HepG2 (cell line): ENCODE data around the gene USP14. TPM values are rescaled to one million over a fixed set of nuclear protein-coding genes. Genes with fewer than 3 reads are reported as not detected.

Source experiments
- ATF3 ChIP-seq: sonication (generic); formaldehyde crosslinking; IDR thresholded peaks from 2 replicates; pipeline ENCODE4 v1.4.0; 2020; ENCODE audit warnings: missing genetic modification reagents
- CEBPB ChIP-seq: IDR thresholded peaks from 2 replicates; pipeline ENCODE4 v1.6.1; 2011; ENCODE audit warnings: low read depth, low read length, improper control_type of control experiment, borderline replicate concordance
- GFI1 ChIP-seq: sonication (generic); formaldehyde crosslinking; IDR thresholded peaks from 2 replicates; pipeline ENCODE4 v1.5.0; 2020; ENCODE audit warnings: missing genetic modification reagents, mild to moderate bottlenecking, borderline replicate concordance
- HMGXB4 ChIP-seq, 2 experiments: sonication (generic) in 1 of 2; formaldehyde crosslinking in 1 of 2; IDR thresholded peaks; 2 replicates each; pipeline versions ENCODE4 v1.4.0 to v1.6.1; 2018 to 2020; ENCODE audit warnings: missing genetic modification reagents in 2 of 2, borderline replicate concordance in 1 of 2, low read depth in 1 of 2, mild to moderate bottlenecking in 1 of 2, missing biosample characterization in 1 of 2
- JUNB ChIP-seq: sonication (generic); formaldehyde crosslinking; IDR thresholded peaks from 2 replicates; pipeline ENCODE4 v1.8.0; 2022; ENCODE audit warnings: missing genetic modification reagents, mild to moderate bottlenecking, borderline replicate concordance
- KMT2B ChIP-seq: IDR thresholded peaks from 2 replicates; pipeline ENCODE4 v1.6.1; 2016; ENCODE audit warnings: missing genetic modification reagents, missing compliant biosample characterization
- NR2F2 ChIP-seq: IDR thresholded peaks from 2 replicates; pipeline ENCODE4 v1.6.1; 2012; ENCODE audit warnings: low read depth, inconsistent platforms, borderline replicate concordance
- REL ChIP-seq: sonication (generic); formaldehyde crosslinking; conservative IDR thresholded peaks from 2 replicates; pipeline ENCODE4 v1.8.0; 2022; ENCODE audit warnings: mild to moderate bottlenecking, missing genetic modification reagents, moderate library complexity
- ZBTB2 ChIP-seq: sonication (generic); formaldehyde crosslinking; IDR thresholded peaks from 2 replicates; pipeline ENCODE4 v1.8.0; 2022; ENCODE audit warnings: low read depth, missing genetic modification reagents
- ZFP1 ChIP-seq: IDR thresholded peaks from 2 replicates; pipeline ENCODE4 v1.6.1; 2016
- ZNF589 ChIP-seq: sonication (generic); formaldehyde crosslinking; conservative IDR thresholded peaks from 2 replicates; pipeline ENCODE4 v1.8.0; 2022; ENCODE audit warnings: mild to moderate bottlenecking, moderate library complexity, missing genetic modification reagents
- ZNF652 ChIP-seq: IDR thresholded peaks from 2 replicates; pipeline ENCODE4 v1.6.1; 2016; ENCODE audit warnings: low read depth, borderline replicate concordance
- polyA plus RNA-seq, 8 experiments: library from polyadenylated mRNA; depleted of rRNA in 3 of 8; stranded (reverse) in 7 of 8; unstranded in 1 of 8; fragments of >200 nt; fragmentation: Illumina TruSeq in 4 of 8; extraction: Trizol in 4 of 8; gene quantifications; 2 replicates each; pipeline versions ENCODE4 v1.2.1 to v1.2.3, GENCODE V29; 2011 to 2016; ENCODE audit warnings: low read depth in 4 of 8, missing spikeins in 1 of 8, mixed read lengths in 1 of 8; ENCODE audit not compliant: insufficient read depth in 1 of 8
- total RNA-seq, 5 experiments: library from RNA; depleted of rRNA; stranded (reverse); fragments of >200 nt; fragmentation: Illumina TruSeq; extraction: Trizol; gene quantifications; 2 replicates each; pipeline ENCODE4 v1.2.3, GENCODE V29; 2016; ENCODE audit warnings: low read depth in 1 of 5
- TF ChIP-seq, protein P1 (sequence below): sonication (generic); formaldehyde crosslinking; IDR thresholded peaks from 2 replicates; pipeline ENCODE4 v1.5.0; 2020; ENCODE audit warnings: mild to moderate bottlenecking, missing genetic modification reagents
- TF ChIP-seq, protein P2 (sequence below): IDR thresholded peaks from 2 replicates; pipeline ENCODE4 v1.6.1; 2016
- TF ChIP-seq, protein P3 (sequence below): sonication (generic); formaldehyde crosslinking; IDR thresholded peaks from 2 replicates; pipeline ENCODE4 v1.5.0; 2020; ENCODE audit warnings: mild to moderate bottlenecking, missing genetic modification reagents, moderate library complexity
- TF ChIP-seq, protein P4 (sequence below): sonication (generic); formaldehyde crosslinking; IDR thresholded peaks from 2 replicates; pipeline ENCODE4 v1.5.0; 2020; ENCODE audit warnings: mild to moderate bottlenecking, missing genetic modification reagents, borderline replicate concordance

Gene USP14
- total and polyA plus RNA-seq, 2 of the 13 experiments (the other 11 are each of a cell fraction or from before 2014, with no cell fraction given) = 14.7 to 16.6 TPM

DNA sequence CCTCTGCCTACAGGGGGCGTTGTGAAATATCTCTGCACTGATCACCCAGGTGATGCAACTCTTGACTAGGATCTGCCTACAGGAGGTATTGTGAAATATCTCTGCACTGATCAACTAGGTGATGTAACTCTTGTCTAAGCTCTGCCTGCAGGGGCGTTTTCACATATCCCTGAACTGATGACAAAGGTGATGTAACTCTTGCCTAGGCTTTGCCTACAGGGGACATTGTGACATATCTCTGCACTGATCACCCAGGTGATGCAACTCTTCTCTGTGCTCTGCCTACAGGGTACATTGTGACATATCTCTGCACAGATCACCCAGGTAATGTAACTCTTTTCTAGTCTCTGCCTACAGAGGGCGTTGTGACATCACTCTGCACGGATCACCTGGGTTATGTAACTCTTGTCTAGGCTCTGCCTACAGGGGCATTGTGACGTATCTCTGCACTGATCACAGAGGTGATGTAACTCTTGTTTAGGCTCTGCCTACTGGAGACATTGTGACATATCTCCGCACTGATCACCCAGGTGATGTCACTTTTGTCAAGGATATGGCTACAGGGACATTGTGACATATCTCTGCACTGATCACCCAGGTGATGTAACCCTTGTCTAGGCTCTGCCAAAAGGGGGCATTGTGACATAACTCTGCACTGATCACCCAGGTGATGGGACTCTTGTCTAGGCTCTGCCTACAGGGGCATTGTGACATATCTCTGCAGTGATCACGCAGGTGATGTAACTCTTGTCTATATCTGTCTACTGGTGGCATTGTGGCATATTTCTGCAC lies 49.0 kb upstream of the USP14 start (continued):
- TF ChIP-seq, protein P1, sequence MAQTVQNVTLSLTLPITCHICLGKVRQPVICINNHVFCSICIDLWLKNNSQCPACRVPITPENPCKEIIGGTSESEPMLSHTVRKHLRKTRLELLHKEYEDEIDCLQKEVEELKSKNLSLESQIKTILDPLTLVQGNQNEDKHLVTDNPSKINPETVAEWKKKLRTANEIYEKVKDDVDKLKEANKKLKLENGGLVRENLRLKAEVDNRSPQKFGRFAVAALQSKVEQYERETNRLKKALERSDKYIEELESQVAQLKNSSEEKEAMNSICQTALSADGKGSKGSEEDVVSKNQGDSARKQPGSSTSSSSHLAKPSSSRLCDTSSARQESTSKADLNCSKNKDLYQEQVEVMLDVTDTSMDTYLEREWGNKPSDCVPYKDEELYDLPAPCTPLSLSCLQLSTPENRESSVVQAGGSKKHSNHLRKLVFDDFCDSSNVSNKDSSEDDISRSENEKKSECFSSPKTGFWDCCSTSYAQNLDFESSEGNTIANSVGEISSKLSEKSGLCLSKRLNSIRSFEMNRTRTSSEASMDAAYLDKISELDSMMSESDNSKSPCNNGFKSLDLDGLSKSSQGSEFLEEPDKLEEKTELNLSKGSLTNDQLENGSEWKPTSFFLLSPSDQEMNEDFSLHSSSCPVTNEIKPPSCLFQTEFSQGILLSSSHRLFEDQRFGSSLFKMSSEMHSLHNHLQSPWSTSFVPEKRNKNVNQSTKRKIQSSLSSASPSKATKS (CRISPR knock-in tag) = 0 out of 2 replicates have a peak, but pooled peaks have one; percentile 57
- TF ChIP-seq REL (CRISPR knock-in tag) (0 out of 2 replicates have a peak, but pooled peaks have one; percentile 34), ZFP1 (CRISPR knock-in tag) (peak; percentile 74; the same call in 1 of the 2 replicates), ZNF652 (CRISPR knock-in tag) (peak; percentile 29; the same call in 1 of the 2 replicates), HMGXB4 (CRISPR knock-in tag; IDR thresholded peaks at IDR 0.05; ENCODE audit: borderline replicate concordance in 1 of 2, low read depth in 1 of 2) (peak; percentile 54 to 76; a peak in 3 of 4 replicates), ZBTB2 (CRISPR knock-in tag) (peak; percentile 22; the same call in 1 of the 2 replicates), KMT2B (CRISPR knock-in tag) (0 out of 2 replicates have a peak, but pooled peaks have one; percentile 35), GFI1 (CRISPR knock-in tag) (peak; percentile 78), ATF3 (CRISPR knock-in tag) (peak; percentile 99), NR2F2 (peak; percentile 44; the same call in 1 of the 2 replicates), CEBPB (peak; percentile 93), ZNF589 (CRISPR knock-in tag) (peak; percentile 77; the same call in 1 of the 2 replicates), JUNB (peak; percentile 44; the same call in 1 of the 2 replicates)
- TF ChIP-seq, protein P2, sequence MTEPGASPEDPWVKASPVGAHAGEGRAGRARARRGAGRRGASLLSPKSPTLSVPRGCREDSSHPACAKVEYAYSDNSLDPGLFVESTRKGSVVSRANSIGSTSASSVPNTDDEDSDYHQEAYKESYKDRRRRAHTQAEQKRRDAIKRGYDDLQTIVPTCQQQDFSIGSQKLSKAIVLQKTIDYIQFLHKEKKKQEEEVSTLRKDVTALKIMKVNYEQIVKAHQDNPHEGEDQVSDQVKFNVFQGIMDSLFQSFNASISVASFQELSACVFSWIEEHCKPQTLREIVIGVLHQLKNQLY = peak; percentile 52; the same call in 1 of the 2 replicates
- TF ChIP-seq, protein P3, sequence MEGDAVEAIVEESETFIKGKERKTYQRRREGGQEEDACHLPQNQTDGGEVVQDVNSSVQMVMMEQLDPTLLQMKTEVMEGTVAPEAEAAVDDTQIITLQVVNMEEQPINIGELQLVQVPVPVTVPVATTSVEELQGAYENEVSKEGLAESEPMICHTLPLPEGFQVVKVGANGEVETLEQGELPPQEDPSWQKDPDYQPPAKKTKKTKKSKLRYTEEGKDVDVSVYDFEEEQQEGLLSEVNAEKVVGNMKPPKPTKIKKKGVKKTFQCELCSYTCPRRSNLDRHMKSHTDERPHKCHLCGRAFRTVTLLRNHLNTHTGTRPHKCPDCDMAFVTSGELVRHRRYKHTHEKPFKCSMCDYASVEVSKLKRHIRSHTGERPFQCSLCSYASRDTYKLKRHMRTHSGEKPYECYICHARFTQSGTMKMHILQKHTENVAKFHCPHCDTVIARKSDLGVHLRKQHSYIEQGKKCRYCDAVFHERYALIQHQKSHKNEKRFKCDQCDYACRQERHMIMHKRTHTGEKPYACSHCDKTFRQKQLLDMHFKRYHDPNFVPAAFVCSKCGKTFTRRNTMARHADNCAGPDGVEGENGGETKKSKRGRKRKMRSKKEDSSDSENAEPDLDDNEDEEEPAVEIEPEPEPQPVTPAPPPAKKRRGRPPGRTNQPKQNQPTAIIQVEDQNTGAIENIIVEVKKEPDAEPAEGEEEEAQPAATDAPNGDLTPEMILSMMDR (CRISPR knock-in tag) = peak; percentile 73
- TF ChIP-seq, protein P4, sequence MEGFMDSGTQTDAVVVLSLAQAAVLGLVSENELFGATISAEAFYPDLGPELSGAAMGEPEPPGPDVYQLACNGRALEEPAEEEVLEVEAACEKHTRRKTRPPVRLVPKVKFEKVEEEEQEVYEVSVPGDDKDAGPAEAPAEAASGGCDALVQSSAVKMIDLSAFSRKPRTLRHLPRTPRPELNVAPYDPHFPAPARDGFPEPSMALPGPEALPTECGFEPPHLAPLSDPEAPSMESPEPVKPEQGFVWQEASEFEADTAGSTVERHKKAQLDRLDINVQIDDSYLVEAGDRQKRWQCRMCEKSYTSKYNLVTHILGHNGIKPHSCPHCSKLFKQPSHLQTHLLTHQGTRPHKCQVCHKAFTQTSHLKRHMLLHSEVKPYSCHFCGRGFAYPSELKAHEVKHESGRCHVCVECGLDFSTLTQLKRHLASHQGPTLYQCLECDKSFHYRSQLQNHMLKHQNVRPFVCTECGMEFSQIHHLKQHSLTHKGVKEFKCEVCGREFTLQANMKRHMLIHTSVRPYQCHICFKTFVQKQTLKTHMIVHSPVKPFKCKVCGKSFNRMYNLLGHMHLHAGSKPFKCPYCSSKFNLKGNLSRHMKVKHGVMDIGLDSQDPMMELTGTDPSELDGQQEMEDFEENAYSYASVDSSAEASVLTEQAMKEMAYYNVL (CRISPR knock-in tag) = peak; percentile 60; the same call in 1 of the 2 replicates
